AG09319 (cell line): ENCODE measurements around the gene HSD3B7.
A peak's percentile ranks its signal among the peaks of the same experiment; 100 is the strongest.

Experiments used
- DNase-seq: peaks from one replicate; pipeline ENCODE4 v3.0.0-alpha.2; 2010; ENCODE audit warnings: low read depth; ENCODE audit errors: extremely low read depth
- CTCF ChIP-seq: IDR thresholded peaks from 2 replicates; pipeline ENCODE4 v1.5.1; 2011; ENCODE audit warnings: low read depth, mild to moderate bottlenecking, inconsistent platforms, low read length, moderate library complexity

HSD3B7 gene

GRCh38 chr16:31032736-31033708 is 48.0 kb downstream of the HSD3B7 start, which contains the start of gene STX4:
Gene STX4, plus strand, starts transcription at chr16:31033558. Its CDS starts 248 bp downstream, at chr16:31033806.
- DNase-seq = peak; percentile 95
- TF ChIP-seq CTCF = no peak; the same call in 1 of the 2 replicates

DNA sequence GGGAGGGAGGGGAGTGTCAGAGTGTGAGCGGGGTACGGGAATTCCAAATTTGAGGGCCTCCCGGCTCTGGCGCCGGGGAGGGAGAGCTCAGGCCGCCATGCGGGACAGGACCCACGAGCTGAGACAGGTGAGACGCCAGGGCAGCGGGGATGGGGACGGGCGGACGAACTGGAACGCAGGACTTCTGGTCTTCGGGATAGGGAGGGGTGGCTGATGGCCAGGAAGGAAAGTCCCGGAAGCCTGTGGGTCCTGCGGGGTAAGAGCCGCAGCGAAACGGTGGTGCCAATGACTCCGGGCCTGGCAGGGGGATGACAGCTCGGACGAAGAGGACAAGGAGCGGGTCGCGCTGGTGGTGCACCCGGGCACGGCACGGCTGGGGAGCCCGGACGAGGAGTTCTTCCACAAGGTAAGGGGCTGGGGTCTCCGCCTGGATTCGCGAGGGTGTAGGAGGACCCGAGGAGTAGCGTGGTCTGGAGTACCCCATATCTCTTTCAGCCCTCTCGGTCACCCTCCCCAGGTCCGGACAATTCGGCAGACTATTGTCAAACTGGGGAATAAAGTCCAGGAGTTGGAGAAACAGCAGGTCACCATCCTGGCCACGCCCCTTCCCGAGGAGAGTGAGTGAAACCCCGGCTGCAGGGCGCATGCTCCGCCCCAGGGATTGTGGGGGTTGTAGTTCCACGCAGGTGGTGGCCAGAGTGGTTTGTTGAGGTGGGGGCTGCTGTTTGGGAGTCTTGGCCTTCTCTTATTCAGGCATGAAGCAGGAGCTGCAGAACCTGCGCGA is 48.9 kb downstream of the HSD3B7 start:
- DNase-seq = peak; percentile 47
- no peak for TF ChIP-seq CTCF

DNA sequence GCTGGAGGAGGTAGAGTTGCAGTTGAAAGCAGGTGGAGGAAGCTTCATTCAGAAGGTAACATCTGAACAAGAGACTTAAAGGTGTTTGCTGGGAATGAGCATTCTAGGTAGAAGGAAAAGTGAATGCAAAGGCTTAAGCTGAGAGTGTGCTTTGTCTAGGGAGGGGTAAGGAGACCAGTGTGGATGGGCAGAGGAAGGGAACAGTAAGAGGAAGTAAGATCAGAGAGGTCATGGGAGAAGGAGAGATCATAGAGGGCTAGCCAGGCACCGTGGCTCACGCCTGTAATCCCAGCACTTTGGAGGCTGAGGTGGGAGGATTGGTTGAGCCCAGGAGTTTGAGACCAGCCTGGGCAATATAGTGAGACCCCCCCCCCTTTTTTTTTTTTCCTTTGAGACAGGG is 51.7 kb downstream of the HSD3B7 start:
- no peak for DNase-seq
- no peak for TF ChIP-seq CTCF
